Skin of body (tissue), 2 donors: ENCODE results near the gene HJV. TPM values are rescaled to one million over a fixed set of nuclear protein-coding genes. Genes with fewer than 3 reads are reported as not detected.

Source experiments
- DNase-seq: peaks from one replicate; lab custom pipeline; 2025; lab: John Stamatoyannopoulos, UW
- total RNA-seq: library from RNA; depleted of rRNA; stranded (reverse); fragments of >200 nt; gene quantifications from one replicate; pipeline ENCODE4 v1.2.3, GENCODE V29; 2014

Gene HJV
- total RNA-seq, 1 donor from 2014 or later = 29.5 TPM

DNA sequence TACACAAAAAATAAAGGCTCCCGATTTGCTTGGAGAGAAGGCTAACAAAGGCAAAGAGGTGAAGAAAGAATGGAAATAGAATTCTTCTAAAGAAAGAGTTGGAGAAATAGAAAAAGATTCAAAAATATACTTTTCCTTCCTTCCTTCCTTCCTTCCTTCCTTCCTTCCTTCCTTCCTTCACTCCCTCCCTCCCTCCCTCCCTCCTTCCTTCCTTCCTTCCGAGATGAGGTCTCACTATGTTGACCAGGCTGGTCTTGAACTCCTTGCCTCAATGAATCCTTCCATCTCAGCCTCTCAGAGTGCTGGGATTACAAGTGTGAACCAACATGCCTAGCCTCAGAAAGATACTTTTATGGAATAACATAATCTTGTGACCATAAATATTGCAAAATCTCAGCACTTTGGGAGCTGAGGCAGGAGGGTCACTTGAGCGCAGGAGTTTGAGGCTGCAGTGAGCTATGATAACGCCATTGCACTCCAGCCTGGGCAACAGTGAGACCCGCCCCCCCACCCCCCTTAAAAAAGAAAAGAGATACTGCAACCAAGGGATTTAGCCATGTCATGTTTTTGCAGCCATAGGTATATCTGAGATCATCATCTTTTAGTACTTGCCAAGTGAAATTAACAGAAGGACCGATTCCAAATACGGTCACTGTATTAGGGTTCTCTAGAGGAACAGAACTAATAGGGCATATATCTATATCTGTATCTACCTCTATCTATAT lies 1.0 kb upstream of the HJV start:
- DNase-seq = no peak

- no peak for DNase-seq
These were observed 487 bp downstream of the HJV start for GRCh38 chr1:146021050-146021445.

DNA sequence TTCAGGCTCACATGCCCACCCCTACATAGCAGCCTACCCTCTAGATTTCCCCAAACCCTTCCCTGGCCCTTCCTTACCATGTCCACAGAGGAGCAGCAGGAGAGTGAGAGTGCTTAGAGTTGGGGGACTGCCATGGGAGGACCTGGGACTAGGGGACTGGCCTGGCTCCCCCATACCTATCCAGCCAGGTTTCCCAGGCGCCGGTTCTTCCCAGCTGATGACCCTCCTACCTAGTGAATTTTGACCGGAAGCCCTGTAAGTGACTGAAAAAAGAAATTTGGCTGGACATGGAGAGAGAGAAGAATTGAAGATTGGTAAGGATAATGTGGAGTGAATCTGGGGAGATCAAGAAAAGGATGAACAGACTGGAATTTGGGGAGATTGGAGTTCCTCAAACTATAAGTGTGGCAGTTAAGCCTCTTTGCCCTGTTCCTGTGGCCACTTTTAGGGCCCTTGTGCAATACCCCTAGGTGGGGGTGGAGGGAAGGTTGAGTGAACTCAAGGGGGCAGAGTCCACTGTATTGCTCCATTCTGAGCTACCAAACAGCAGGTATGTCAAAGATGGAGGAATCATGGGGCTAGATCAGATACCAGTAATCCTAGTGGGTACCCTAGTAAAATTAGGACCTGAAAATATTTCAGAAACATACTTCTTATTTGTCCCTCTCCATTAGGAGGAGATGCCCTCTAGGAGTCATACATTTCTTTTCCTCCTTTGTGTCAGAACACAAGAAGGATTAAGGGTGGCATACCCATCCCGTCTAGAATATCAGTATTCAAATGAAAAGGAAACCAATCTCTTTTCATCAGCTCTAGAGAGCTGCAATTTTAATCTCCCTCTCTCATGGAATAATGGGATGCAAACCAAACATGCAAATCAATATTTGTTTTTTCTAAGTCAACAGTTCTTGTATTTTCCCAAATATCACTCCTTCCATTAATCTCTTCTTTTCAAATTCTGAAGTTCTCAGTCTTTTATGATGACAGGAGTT lies 1.2 kb downstream of the HJV start:
- no peak for DNase-seq

- DNase-seq = no peak
These were observed 2.1 kb downstream of the HJV start for GRCh38 chr1:146019231-146020057.

GRCh38 chr1:146016891-146017290 lies 4.6 kb downstream of the HJV start:
- DNase-seq = no peak

GRCh38 chr1:146013559-146013922 lies 8.0 kb downstream of the HJV start:
- DNase-seq = no peak

- peak; percentile 79 for DNase-seq
These were observed 8.6 kb downstream of the HJV start for GRCh38 chr1:146012703-146013558.

DNA sequence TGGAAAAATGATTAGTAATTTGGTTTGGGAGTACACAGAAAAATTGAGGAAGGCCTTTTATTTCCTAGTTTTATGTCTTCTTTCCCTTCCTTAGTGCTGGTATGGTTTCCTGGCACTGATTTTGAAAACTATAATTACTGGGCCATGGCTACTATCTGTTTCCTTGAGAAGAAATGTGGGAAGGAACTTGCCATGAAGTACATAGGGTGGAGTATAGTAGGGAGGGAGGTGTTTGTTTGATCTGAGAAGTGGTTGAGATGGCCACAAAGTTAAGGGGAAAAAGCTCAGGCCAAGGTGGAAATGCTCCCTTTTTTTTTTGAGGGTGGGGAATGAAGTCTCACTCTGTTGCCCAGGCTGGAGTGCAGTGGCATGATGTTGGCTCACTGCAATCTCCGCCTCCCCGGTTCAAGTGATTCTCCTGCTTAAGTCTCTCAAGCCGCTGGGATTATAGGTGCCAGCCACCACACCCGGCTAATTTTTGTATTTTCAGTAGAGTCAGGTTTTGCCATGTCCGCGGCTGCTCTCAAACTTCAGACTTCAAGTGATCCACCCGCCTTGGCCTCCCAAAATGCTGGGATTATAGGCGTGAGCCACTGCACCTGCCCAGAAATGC lies 11.3 kb downstream of the HJV start:
- no peak for DNase-seq

- DNase-seq = no peak
These were observed 13.9 kb downstream of the HJV start for GRCh38 chr1:146007489-146008133.

DNA sequence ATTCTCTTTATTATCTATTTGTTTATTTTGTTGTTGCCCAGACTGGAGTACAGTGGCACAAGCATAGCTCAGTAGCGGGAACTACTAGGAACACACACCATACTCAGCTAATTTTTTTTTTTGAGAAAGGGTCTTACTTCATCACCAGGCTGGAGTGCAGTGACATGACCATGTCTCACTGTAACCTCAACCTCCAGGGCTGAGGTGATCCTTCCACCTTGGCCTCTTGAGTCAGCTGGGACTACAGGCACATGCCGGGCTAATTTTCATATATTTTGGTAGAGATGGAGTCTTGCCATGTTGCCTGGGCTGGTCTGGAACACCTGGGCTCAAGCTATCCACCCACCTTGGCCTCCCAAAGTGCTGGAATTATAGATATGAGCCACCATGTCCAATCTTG lies 19.8 kb downstream of the HJV start:
- DNase-seq = no peak

GRCh38 chr1:145999321-146000024 lies 22.1 kb downstream of the HJV start:
- no peak for DNase-seq

GRCh38 chr1:145997718-145998023 lies 23.9 kb downstream of the HJV start:
- DNase-seq = peak; percentile 31

GRCh38 chr1:145997016-145997717 lies 24.4 kb downstream of the HJV start:
- no peak for DNase-seq

DNA sequence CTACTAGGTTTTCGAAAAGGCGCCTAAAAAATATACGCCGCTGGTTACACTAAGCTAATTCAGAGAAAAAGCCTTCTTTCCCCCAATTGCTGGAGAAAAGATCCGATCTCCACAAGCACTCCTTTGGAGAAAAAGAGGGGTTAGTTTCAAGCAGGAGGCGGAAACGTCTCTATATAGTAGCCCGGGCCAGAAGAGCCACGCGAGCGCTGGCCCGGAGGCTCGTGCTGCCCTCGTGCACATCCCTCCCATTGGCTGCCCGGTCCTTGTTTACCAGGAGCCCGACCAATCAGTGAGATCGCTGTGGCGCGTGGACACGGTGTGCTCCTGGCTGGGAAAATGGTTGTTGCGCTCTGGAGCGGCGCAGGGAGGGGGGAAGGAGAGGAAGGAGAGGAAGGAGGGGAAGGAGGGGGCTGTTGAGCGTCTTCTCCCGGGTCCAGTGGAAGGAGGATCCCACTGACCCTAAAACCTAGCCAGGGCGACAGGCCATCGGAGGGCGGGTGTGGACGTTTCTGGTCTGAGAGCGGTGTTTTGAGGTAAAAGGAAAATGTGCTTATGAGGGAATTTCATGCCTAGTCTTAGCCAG lies 25.0 kb downstream of the HJV start, which contains the start of gene TXNIP:
TXNIP (minus strand) TSS at position 147 of the 583 bp plus-strand sequence. CDS start 313 bp downstream, outside the sequence.
- DNase-seq = peak; percentile 99

- DNase-seq = no peak
These were observed 25.5 kb downstream of the HJV start for GRCh38 chr1:145995964-145996432.

- DNase-seq = no peak
These were observed 26.2 kb downstream of the HJV start for GRCh38 chr1:145995148-145995881.

- DNase-seq = no peak
These were observed 27.0 kb downstream of the HJV start for GRCh38 chr1:145994391-145995120.
